H1 (cell line): ENCODE data around the gene HINT2. TPM values are rescaled to one million over a fixed set of nuclear protein-coding genes. Genes with fewer than 3 reads are reported as not detected.

Experiments used
- CTCF ChIA-PET: fragments of 300-600 bp; sonication (Branson Sonifier 250); formaldehyde crosslinking; loops from one replicate; lab custom pipeline; 2021; ENCODE audit not compliant: partially characterized antibody; lab: Charles Lee
- POLR2A ChIA-PET: fragments of 300-600 bp; sonication (Branson Sonifier 250); formaldehyde crosslinking; loops from one replicate; lab custom pipeline; 2021; ENCODE audit warnings: inconsistent platforms; ENCODE audit not compliant: partially characterized antibody; lab: Charles Lee
- DNase-seq, 2 experiments: peaks; one replicate each; pipeline versions ENCODE4 v3.0.0 to v3.0.0-alpha.2; 2010 to 2022; ENCODE audit warnings: low spot score in 2 of 2, low read depth in 1 of 2, mixed read lengths in 1 of 2
- FAIRE-seq: peaks from 2 replicates; lab custom pipeline; 2011; peaks lifted over from hg19 to GRCh38; lab: Jason Lieb, UNC
- H2AFZ ChIP-seq: 2 replicates; pipeline ENCODE4 v1.8.1; 2012; ENCODE audit warnings: low read length, inconsistent platforms
- H2AK5ac ChIP-seq: 2 replicates; pipeline ENCODE4 v1.6.1; 2013; ENCODE audit warnings: low read depth, low read length
- H2BK120ac ChIP-seq: replicated peaks from 2 replicates; pipeline ENCODE3; 2013; ENCODE audit warnings: low read depth, low read length, inconsistent platforms
- H2BK12ac ChIP-seq: 2 replicates; pipeline ENCODE4 v1.6.1; 2013; ENCODE audit warnings: low read depth, low read length
- H2BK15ac ChIP-seq: 2 replicates; pipeline ENCODE4 v1.6.1; 2013; ENCODE audit warnings: low read length
- H2BK20ac ChIP-seq: 2 replicates; pipeline ENCODE4 v1.6.1; 2013; ENCODE audit warnings: low read length
- H2BK5ac ChIP-seq: 2 replicates; pipeline ENCODE4 v1.6.1; 2013; ENCODE audit warnings: low read depth, low read length
- H3K14ac ChIP-seq: 2 replicates; pipeline ENCODE4 v1.6.1; 2013; ENCODE audit warnings: inconsistent platforms; ENCODE audit not compliant: insufficient read length
- H3K18ac ChIP-seq: 2 replicates; pipeline ENCODE4 v1.6.1; 2013; ENCODE audit warnings: low read length; ENCODE audit errors: extremely low read depth
- H3K23ac ChIP-seq: 2 replicates; pipeline ENCODE4 v1.6.1; 2013; ENCODE audit warnings: inconsistent platforms; ENCODE audit not compliant: insufficient read length
- H3K23me2 ChIP-seq: 2 replicates; pipeline ENCODE4 v1.6.1; 2013; ENCODE audit warnings: low read depth, low read length
- H3K27ac ChIP-seq: 2 replicates; pipeline ENCODE4 v1.6.1; 2011; ENCODE audit warnings: low read depth, low read length, inconsistent platforms
- H3K27me3 ChIP-seq, 4 experiments: replicated peaks in 1 of 4; 1 replicate in 1 of 4; 2 replicates in 3 of 4; pipeline versions ENCODE4 v1.6.1 to v1.8.1; 2011 to 2013; ENCODE audit warnings: low read length in 3 of 4, mild to moderate bottlenecking in 3 of 4, inconsistent platforms in 2 of 4, mixed read lengths in 2 of 4, moderate library complexity in 1 of 4; ENCODE audit not compliant: control insufficient read depth in 3 of 4, insufficient read depth in 3 of 4; ENCODE audit errors: extremely low read depth in 1 of 4
- H3K36me3 ChIP-seq, 4 experiments: 2 replicates each; pipeline versions ENCODE4 v1.6.1 to v1.8.1; 2011 to 2013; ENCODE audit warnings: mild to moderate bottlenecking in 4 of 4, low read length in 3 of 4, moderate library complexity in 2 of 4, control low read depth in 1 of 4, inconsistent platforms in 1 of 4; ENCODE audit not compliant: insufficient read depth in 4 of 4, control insufficient read depth in 2 of 4
- H3K4ac ChIP-seq: replicated peaks from 2 replicates; pipeline ENCODE3; 2013; ENCODE audit warnings: low read length, low read depth, mixed read lengths, inconsistent platforms; ENCODE audit not compliant: insufficient read length
- H3K4me1 ChIP-seq, 4 experiments: replicated peaks in 1 of 4; 1 replicate in 1 of 4; 2 replicates in 3 of 4; pipeline versions ENCODE4 v1.6.1 to v1.8.1; 2011 to 2013; ENCODE audit warnings: low read length in 3 of 4, inconsistent platforms in 2 of 4, mixed read lengths in 1 of 4; ENCODE audit not compliant: insufficient read depth in 4 of 4, control insufficient read depth in 3 of 4
- H3K4me2 ChIP-seq, 2 experiments: 2 replicates each; pipeline versions ENCODE4 v1.6.1 to v1.8.1; 2011 to 2013; ENCODE audit warnings: low read depth in 2 of 2, low read length in 2 of 2, control low read depth in 1 of 2, inconsistent platforms in 1 of 2, mild to moderate bottlenecking in 1 of 2; ENCODE audit not compliant: insufficient read depth in 1 of 2
- H3K4me3 ChIP-seq, 4 experiments: fragments of 200-600, 300-600 bp in 1 of 4; sonication (generic), shearing (Covaris generic), sonication (Bioruptor Twin) in 1 of 4; 2 replicates each; pipeline versions ENCODE4 v1.5.1 to v1.8.1; 2011 to 2016; ENCODE audit warnings: low read length in 4 of 4, low read depth in 3 of 4, control low read depth in 2 of 4, inconsistent platforms in 2 of 4, mild to moderate bottlenecking in 2 of 4, mixed read lengths in 1 of 4, moderate library complexity in 1 of 4; ENCODE audit not compliant: insufficient read depth in 2 of 4; ENCODE audit errors: extremely low read depth in 1 of 4
- H3K56ac ChIP-seq: replicated peaks from 2 replicates; pipeline ENCODE3; 2013; ENCODE audit warnings: low read depth, mild to moderate bottlenecking, mixed read lengths, low read length, inconsistent platforms; ENCODE audit not compliant: insufficient read length
- H3K79me1 ChIP-seq: 2 replicates; pipeline ENCODE4 v1.6.1; 2013; ENCODE audit warnings: low read depth, low read length, control low read depth
- H3K79me2 ChIP-seq, 2 experiments: 2 replicates each; pipeline versions ENCODE4 v1.6.1 to v1.8.1; 2012 to 2013; ENCODE audit warnings: low read length in 2 of 2, mild to moderate bottlenecking in 2 of 2, inconsistent platforms in 1 of 2; ENCODE audit not compliant: insufficient read depth in 2 of 2, control insufficient read depth in 1 of 2
- H3K9ac ChIP-seq, 4 experiments: replicated peaks in 1 of 4; 1 replicate in 1 of 4; 2 replicates in 3 of 4; pipeline versions ENCODE4 v1.6.1 to v1.8.1; 2011 to 2013; ENCODE audit warnings: low read depth in 3 of 4, low read length in 3 of 4, control low read depth in 2 of 4, mild to moderate bottlenecking in 2 of 4, moderate library complexity in 2 of 4, inconsistent platforms in 1 of 4; ENCODE audit errors: extremely low read depth in 1 of 4
- H3K9me3 ChIP-seq, 2 experiments: 2 replicates each; pipeline versions ENCODE4 v1.6.1 to v1.8.1; 2012 to 2013; ENCODE audit warnings: mild to moderate bottlenecking in 2 of 2, moderate library complexity in 2 of 2, control low read depth in 1 of 2, inconsistent platforms in 1 of 2, low read depth in 1 of 2, low read length in 1 of 2, mixed read lengths in 1 of 2; ENCODE audit not compliant: insufficient read depth in 2 of 2
- H4K20me1 ChIP-seq, 2 experiments: replicated peaks in 1 of 2; 2 replicates each; pipeline versions ENCODE3 to v1.8.1; 2011 to 2013; ENCODE audit warnings: inconsistent platforms in 2 of 2, low read length in 2 of 2, mild to moderate bottlenecking in 1 of 2; ENCODE audit not compliant: insufficient read depth in 2 of 2, control insufficient read depth in 1 of 2
- H4K5ac ChIP-seq: 2 replicates; pipeline ENCODE4 v1.6.1; 2013; ENCODE audit warnings: low read length, low read depth, mixed read lengths, inconsistent platforms; ENCODE audit not compliant: insufficient read length
- H4K8ac ChIP-seq: 2 replicates; pipeline ENCODE4 v1.8.0; 2013; ENCODE audit warnings: mild to moderate bottlenecking, moderate library complexity, low read length, inconsistent platforms; ENCODE audit not compliant: insufficient read depth; ENCODE audit errors: extremely low read depth
- H4K91ac ChIP-seq: replicated peaks from 2 replicates; pipeline ENCODE3; 2013; ENCODE audit warnings: low read length, mixed read lengths, inconsistent platforms; ENCODE audit not compliant: insufficient read length
- CREB1 ChIP-seq: IDR thresholded peaks from 2 replicates; pipeline ENCODE4 v1.6.1; 2012; ENCODE audit warnings: inconsistent platforms
- EGR1 ChIP-seq: IDR thresholded peaks from 2 replicates; pipeline ENCODE4 v1.6.1; 2011; ENCODE audit warnings: low read depth, low read length, borderline replicate concordance
- GABPA ChIP-seq: IDR thresholded peaks from 2 replicates; pipeline ENCODE4 v1.6.1; 2011; ENCODE audit warnings: mild to moderate bottlenecking, low read length, moderate library complexity, borderline replicate concordance; ENCODE audit not compliant: insufficient read depth
- HDAC2 ChIP-seq, 2 experiments: fragments of 300-600 bp in 1 of 2; sonication (generic) in 1 of 2; IDR thresholded peaks; 2 replicates each; pipeline ENCODE4 v1.6.1; 2011 to 2012; ENCODE audit warnings: low read depth in 2 of 2, low read length in 2 of 2, mild to moderate bottlenecking in 2 of 2, moderate library complexity in 2 of 2, borderline replicate concordance in 1 of 2, inconsistent platforms in 1 of 2
- JUN ChIP-seq: IDR thresholded peaks from 2 replicates; pipeline ENCODE4 v1.6.1; 2011; ENCODE audit warnings: low read depth, mild to moderate bottlenecking, improper control_type of control experiment, low read length
- POLR2A ChIP-seq, 2 experiments: IDR thresholded peaks; 1 replicate in 1 of 2; 2 replicates in 1 of 2; pipeline ENCODE4 v1.6.1; 2011; ENCODE audit warnings: low read depth in 2 of 2, low read length in 2 of 2, mild to moderate bottlenecking in 2 of 2; ENCODE audit errors: control extremely low read depth in 1 of 2
- POLR2AphosphoS5 ChIP-seq: IDR thresholded peaks from 2 replicates; pipeline ENCODE4 v1.6.1; 2011; ENCODE audit warnings: low read depth, low read length
- RXRA ChIP-seq: IDR thresholded peaks from 2 replicates; pipeline ENCODE4 v1.6.1; 2011; ENCODE audit warnings: low read depth, mild to moderate bottlenecking, low read length, moderate library complexity; ENCODE audit not compliant: insufficient read depth
- TAF1 ChIP-seq: IDR thresholded peaks from 2 replicates; pipeline ENCODE4 v1.6.1; 2011; ENCODE audit warnings: mild to moderate bottlenecking, low read depth, low read length
- TAF7 ChIP-seq: optimal IDR thresholded peaks from 2 replicates; pipeline ENCODE3; 2011; ENCODE audit warnings: low read depth, mild to moderate bottlenecking, inconsistent platforms, low read length, moderate library complexity, borderline replicate concordance
- TBP ChIP-seq: IDR thresholded peaks from 2 replicates; pipeline ENCODE4 v1.6.1; 2011; ENCODE audit warnings: low read depth, low read length, improper control_type of control experiment
- TEAD4 ChIP-seq: IDR thresholded peaks from 2 replicates; pipeline ENCODE4 v1.6.1; 2012; ENCODE audit warnings: low read depth, low read length, inconsistent platforms, mixed read lengths
- YY1 ChIP-seq: IDR thresholded peaks from 2 replicates; pipeline ENCODE4 v1.6.1; 2011; ENCODE audit warnings: low read depth, mild to moderate bottlenecking, low read length
- WGBS, 2 experiments: shearing (Covaris generic) in 1 of 2; methylation state at CpG; one replicate each; pipeline versions ENCODE4 v1.1.6 to v1.1.7; 2013 to 2015; ENCODE audit warnings: low lambda C conversion rate in 2 of 2, mixed read lengths in 2 of 2, inconsistent platforms in 1 of 2, low coverage in 1 of 2, missing lambda C conversion rate in 1 of 2; ENCODE audit not compliant: insufficient replicate concordance in 2 of 2, insufficient coverage in 1 of 2, insufficient read length in 1 of 2; ENCODE audit errors: extremely low coverage in 1 of 2, missing lambda C conversion rate in 1 of 2; 5-methylcytosine and 5-hydroxymethylcytosine counted together
- polyA plus RNA-seq, 7 experiments: library from polyadenylated mRNA; depleted of rRNA in 3 of 7; stranded (reverse) in 5 of 7; unstranded in 2 of 7; fragments of >200 nt in 5 of 7; fragments of 200-250 nt in 2 of 7; gene quantifications; 1 replicate in 5 of 7; 2 replicates in 1 of 7; 4 replicates in 1 of 7; pipeline versions ENCODE4 v1.2.1 to v1.2.3, GENCODE V29; 2011 to 2013; ENCODE audit warnings: missing spikeins in 2 of 7, mixed read lengths in 2 of 7
- total RNA-seq: library from RNA; stranded (reverse); fragmentation: NEBNext Ultra II Directional; extraction: Animal tissue kit (Norgen Biotek cat#: 25700); gene quantifications from 2 replicates; pipeline ENCODE4 v1.2.1, GENCODE V29; 2021

The HINT2 gene
- total and polyA plus RNA-seq, 2 of the 8 experiments (the other 6 are each of a cell fraction or from before 2014, with no cell fraction given): 32.1 to 51.2 TPM

- H3K79me2 ChIP-seq: no peaks in the 10 kb centered on the region
- WGBS, 2 experiments: 85% methylated on average over 13 of the region's 13 CpGs; no CpG with 5 or more reads in 1 of the 2 experiments
- H4K20me1 ChIP-seq: peaks cover 0 to 2% of the 10 kb centered on the region in 2 experiments
- no peak overlapping the region; the same call in 1 of the 2 replicates for H4K8ac ChIP-seq
- H4K91ac ChIP-seq: no peak overlapping the region
- DNase-seq: no peak
- no peak overlapping the region for H3K4me2 ChIP-seq
- no peak overlapping the region for H2BK12ac ChIP-seq
- no peak overlapping the region for H4K5ac ChIP-seq
- H2BK20ac ChIP-seq: no peak overlapping the region
- no peaks in the 10 kb centered on the region; the same call in 1 of the 2 replicates for H3K23me2 ChIP-seq
- no peak for FAIRE-seq
- H3K36me3 ChIP-seq: peaks cover 0 to 4% (median 0%) of the 10 kb centered on the region in 4 experiments; a peak in 3 of 8 replicates
- H2BK15ac ChIP-seq: no peak overlapping the region
- H3K9me3 ChIP-seq: no peaks in the 10 kb centered on the region
- no peak overlapping the region for H2AFZ ChIP-seq
- H3K14ac ChIP-seq: no peak overlapping the region
- no peaks in the 10 kb centered on the region for H3K79me1 ChIP-seq
- H2BK120ac ChIP-seq: no peak overlapping the region
- H3K27me3 ChIP-seq: no peaks in the 10 kb centered on the region
- CTCF ChIA-PET: interaction anchor here (1.1 to 4.8 kb wide), 6 partner anchors 11 to 109 kb away, joined by 3 to 18 read pairs (median 6); partner anchors contain the start of genes HINT2 and SPAG8
- no peak overlapping the region for H3K18ac ChIP-seq
- H3K56ac ChIP-seq: no peak overlapping the region
- POLR2A ChIA-PET: interaction anchor here (0.9 to 1.2 kb wide), 2 partner anchors 11 kb away, joined by 3 read pairs; partner anchors contain the start of gene SPAG8
- peak overlapping the region in 1 of 4 experiments; percentile 20; a peak in 2 of 7 replicates for H3K9ac ChIP-seq
- no peak overlapping the region for H2BK5ac ChIP-seq
- no peak overlapping the region for H3K27ac ChIP-seq
- no peak overlapping the region for H3K4ac ChIP-seq
- H3K23ac ChIP-seq: no peak overlapping the region
- no peak overlapping the region for H2AK5ac ChIP-seq
- H3K4me3 ChIP-seq: no peak overlapping the region
- no peaks in the 10 kb centered on the region for H3K4me1 ChIP-seq
- TF ChIP-seq RXRA (no peak), TBP (no peak), POLR2AphosphoS5 (no peak), EGR1 (no peak), POLR2A (IDR thresholded peaks at IDR 0.05; ENCODE audit: control extremely low read depth in 1 of 2, low read depth in 2 of 2, low read length in 2 of 2) (no peak), JUN (no peak), GABPA (no peak), TAF1 (no peak), TEAD4 (no peak), HDAC2 (IDR thresholded peaks at IDR 0.05; ENCODE audit: borderline replicate concordance in 1 of 2, low read depth in 2 of 2, low read length in 2 of 2) (no peak), TAF7 (no peak), YY1 (no peak), CREB1 (no peak)
Measured at GRCh38 chr9:35801328-35802128, 13.3 kb downstream of the HINT2 start.
